Stromal cell of bone marrow (primary cell): ENCODE results near the gene CARD14.

Experiments used
- DNase-seq: peaks from one replicate; pipeline ENCODE4 v3.0.0-alpha.2; 2012; ENCODE audit warnings: low read depth

Gene CARD14

GRCh38 chr17:80212511-80212910 lies 42.7 kb downstream of the CARD14 start:
- DNase-seq, result no peak

GRCh38 chr17:80212962-80213642 lies 43.3 kb downstream of the CARD14 start:
- DNase-seq, result no peak

GRCh38 chr17:80213643-80213975 lies 43.8 kb downstream of the CARD14 start:
- DNase-seq, result no peak

GRCh38 chr17:80214012-80214877 lies 44.4 kb downstream of the CARD14 start:
- DNase-seq, result no peak

GRCh38 chr17:80214878-80215210 lies 45.0 kb downstream of the CARD14 start:
- DNase-seq, result no peak

- DNase-seq, result no peak
Observed at GRCh38 chr17:80216473-80217456, 46.9 kb downstream of the CARD14 start.

DNA sequence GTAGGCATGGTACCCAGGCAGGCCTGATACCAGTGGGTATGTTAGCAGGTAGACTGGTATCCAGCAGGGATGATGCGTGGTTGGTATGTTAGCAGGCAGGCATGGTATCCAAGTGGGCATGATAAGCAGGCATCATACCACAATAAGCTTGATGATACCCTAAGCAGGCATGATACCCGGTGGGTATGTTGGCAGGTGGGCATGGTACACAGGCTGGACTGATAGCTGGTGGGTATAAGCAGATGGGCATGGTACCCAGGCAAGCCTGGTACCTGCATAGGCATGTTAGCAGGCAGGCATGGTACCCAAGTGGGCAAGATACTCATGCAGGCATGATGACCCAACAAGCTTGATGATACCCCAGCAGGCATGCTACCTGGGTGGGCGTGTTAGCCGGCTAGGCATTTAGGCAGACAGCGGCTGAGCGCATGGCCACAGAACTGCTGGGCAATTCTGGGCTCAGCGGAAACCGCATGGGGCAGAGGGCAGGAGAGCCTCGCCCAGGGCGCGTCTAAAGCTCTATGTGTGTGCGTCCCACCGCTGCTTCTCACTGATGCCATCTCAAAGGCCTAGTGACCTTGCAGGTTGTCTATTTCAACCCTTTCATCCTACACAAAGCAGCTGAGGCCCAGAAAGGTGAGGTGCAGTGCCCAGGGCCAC lies 48.0 kb downstream of the CARD14 start:
- no peak for DNase-seq

DNA sequence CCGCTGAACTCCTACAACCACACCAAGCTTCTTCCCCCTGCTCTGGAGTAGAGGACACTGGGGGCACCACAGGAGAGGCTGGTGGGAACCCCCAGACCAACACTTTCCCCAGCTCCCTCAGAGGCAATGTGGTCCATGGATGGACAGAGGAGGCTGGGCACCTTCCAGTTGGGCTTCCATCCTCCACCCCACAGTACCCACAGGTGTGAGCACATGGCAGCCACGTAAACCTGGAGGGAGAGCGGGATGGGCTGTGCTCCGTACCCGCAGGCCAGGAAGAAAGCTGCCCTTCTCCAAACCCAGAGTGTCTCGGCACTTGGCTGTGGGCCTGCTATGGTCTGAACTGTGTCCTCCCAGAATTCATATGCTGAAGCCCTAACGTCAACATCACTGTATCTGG lies 48.6 kb downstream of the CARD14 start:
- DNase-seq, result no peak

GRCh38 chr17:80219013-80219762 lies 49.4 kb downstream of the CARD14 start:
- peak; percentile 73 for DNase-seq

DNA sequence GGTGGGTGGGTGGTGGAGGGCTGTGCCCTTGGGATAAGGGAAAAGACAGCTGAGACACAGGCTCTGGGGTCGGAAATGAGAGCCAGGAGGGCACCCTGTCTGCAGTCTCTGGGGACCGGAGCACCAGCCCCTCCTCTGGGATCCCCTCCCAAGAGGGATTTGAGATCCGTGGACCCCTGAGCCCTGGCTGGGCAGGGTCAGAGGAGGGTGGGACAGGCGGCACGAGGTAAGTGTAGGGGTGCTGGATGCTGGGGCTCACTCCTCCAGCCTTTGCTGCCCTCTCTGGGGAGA lies 49.9 kb downstream of the CARD14 start:
- DNase-seq, result no peak

- peak; percentile 30 for DNase-seq
Observed at GRCh38 chr17:80220054-80220735, 50.4 kb downstream of the CARD14 start, which contains the start of the genes SGSH and SLC26A11. TSS of gene SGSH (minus strand) at chr17:80220333. CDS start at chr17:80220313, 20 bp downstream. TSS of gene SLC26A11 (plus strand) at chr17:80220427. CDS start at chr17:80221561, 1,134 bp downstream.

DNA sequence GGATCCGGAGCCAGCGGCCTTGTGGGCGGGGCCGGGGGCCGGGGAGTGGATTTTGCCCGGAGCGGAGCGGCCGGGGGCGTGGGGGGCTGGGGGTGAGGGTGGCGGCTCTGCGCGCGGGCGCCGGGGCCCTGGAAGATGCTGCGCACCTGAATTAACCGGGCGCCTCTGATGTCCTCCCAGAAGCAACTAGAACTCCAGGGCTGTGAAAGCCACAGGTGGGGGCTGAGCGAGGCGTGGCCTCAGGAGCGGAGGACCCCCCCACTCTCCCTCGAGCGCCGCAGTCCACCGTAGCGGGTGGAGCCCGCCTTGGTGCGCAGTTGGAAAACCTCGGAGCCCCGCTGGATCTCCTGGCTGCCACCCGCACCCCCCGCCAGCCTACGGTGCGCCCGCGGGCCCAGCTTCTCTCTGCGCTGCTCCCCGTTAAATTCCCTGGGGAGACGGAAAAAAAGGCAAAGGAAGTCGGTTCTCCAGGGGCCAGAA lies 50.9 kb downstream of the CARD14 start:
- DNase-seq, result no peak

DNA sequence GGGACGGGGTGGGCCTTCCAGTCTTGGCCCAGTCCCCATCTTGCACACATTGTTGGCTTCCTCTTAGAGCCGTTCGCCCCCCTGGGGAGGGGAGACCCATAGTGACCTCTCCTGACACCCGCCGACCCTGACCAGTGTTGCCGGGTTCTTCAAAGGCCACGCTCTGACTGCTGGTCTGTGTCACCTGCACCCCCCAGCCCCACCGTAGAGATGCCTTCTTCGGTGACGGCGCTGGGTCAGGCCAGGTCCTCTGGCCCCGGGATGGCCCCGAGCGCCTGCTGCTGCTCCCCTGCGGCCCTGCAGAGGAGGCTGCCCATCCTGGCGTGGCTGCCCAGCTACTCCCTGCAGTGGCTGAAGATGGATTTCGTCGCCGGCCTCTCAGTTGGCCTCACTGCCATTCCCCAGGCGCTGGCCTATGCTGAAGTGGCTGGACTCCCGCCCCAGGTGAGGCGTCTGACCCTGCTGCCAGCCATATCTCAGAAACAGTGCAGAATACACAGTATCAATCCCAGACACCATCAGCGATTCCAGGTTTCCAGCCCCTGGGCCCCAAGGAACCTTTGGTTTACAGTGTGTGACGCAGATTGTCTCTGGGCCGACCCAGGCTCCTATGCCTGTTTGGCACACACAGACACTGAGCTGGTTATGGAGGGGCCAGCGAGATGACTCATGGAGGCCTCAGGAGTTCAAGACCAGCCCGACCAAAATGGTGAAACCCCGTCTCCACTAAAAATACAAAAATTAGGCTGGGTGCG lies 51.7 kb downstream of the CARD14 start:
- no peak for DNase-seq

DNA sequence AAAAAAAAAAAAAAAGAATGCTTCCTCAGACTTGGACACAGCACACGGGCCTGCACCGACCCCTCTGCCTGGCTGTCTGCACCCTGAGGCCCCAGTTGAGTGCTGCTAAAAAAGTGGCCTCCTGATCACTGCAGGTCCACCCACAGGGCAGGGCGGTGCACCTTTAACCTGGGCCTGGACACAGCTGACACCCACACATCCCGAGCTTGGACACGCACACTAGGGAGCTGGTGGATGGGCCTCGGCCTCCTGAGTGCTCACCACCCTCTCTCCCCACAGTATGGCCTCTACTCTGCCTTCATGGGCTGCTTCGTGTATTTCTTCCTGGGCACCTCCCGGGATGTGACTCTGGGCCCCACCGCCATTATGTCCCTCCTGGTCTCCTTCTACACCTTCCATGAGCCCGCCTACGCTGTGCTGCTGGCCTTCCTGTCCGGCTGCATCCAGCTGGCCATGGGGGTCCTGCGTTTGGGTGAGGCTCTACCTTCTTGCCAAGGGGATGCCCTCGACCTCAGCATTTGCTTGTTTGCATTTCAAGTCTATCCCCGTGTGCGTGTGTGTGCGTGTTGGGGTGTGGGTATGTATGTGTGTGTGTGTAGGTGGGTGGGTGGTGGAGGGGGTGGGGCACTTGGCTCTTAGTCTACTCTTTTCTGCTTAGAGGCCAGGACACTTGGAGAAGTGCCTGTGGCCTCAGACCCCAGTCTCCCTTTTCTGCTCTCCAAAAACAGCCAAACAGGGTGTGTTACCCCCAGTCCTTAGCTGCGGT lies 52.7 kb downstream of the CARD14 start:
- DNase-seq, result no peak

DNA sequence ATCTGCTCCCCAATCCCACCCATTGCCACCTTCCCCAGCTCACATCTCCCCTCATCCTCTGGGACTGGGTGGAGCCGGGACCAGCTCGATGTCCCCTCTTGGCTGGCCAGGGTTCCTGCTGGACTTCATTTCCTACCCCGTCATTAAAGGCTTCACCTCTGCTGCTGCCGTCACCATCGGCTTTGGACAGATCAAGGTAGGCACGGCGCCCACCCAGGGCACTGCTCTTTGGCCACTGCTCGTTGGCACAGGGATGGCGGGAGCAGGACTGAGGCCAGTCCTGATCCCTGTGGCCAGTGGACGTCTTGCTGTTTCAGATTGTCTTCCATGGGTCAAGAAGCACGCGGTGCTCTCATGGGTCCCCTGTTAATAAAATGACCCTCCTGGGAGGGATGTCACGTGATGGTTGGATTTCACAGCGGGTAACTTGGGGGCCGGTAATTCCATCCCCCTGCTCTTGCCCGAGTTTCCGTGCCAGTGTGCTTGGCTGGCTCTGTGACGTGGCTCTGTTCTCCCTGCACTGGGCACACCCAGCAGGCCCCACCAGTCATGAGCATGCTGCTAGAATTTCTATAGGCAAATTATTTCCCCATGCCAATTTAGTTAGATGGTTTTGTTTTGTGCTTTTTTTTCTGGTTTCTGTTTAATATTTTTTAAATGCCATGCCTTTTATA lies 53.4 kb downstream of the CARD14 start:
- no peak for DNase-seq

GRCh38 chr17:80223838-80224497 lies 54.1 kb downstream of the CARD14 start:
- no peak for DNase-seq

DNA sequence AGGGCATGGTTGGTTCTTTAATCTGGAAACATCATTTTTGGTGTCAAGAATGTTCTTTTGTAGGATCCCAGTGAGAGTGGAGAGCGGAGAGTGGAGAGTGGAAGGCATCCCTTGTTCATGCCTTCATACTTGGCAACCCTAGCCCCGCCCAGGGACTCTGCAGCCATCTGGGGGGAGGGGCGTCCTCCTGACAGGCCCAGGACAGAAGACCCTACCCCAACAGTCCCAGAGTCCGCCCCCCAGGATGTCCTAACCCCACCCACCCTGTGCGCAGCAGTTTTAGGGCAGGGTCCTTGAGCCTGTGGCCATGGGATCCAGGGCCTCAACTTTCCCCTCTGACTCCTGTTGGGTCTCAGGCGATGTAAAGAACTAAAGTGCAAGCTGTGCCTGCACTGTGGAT lies 54.9 kb downstream of the CARD14 start:
- DNase-seq, result no peak

DNA sequence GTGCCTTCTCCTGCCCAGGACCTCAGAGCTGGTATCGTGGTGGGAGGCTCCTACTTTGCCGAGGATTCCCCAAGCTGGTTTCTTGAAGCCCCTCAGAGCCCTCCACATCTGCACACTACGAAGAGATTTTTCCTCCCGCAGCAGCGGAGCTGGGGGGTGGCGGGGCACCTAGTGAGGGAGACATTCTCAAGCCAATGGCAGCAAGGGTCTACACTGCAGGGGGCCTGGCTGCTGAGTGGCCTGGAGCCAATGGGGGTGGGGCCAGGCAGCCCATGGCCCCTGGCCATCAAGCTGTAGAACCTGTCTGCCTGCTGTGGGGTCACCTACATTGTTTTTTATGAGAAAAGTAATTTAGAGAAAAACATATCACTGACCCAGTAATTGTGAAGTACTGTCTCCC lies 55.4 kb downstream of the CARD14 start:
- no peak for DNase-seq
